Choroid plexus epithelial cell (primary cell): ENCODE results near the gene APRT.
"Not testable (repeated sequence)": the region's sequence is repeated elsewhere in the genome, so short reads cannot be mapped to it uniquely, and the experiment has no call there.

ENCODE experiments used
- DNase-seq: peaks from one replicate; pipeline ENCODE4 v3.0.0-alpha.2; 2010; ENCODE audit warnings: low read depth
- H3K4me3 ChIP-seq: 2 replicates; pipeline ENCODE4 v1.5.1; 2011; ENCODE audit warnings: low read depth, mild to moderate bottlenecking, control low read depth, low read length, moderate library complexity
- TF ChIP-seq, protein P1 (sequence below): conservative IDR thresholded peaks from 2 replicates; pipeline ENCODE4 v1.5.1; 2011; ENCODE audit warnings: low read depth, mild to moderate bottlenecking, control low read depth, inconsistent platforms, low read length, moderate library complexity

APRT gene

DNA sequence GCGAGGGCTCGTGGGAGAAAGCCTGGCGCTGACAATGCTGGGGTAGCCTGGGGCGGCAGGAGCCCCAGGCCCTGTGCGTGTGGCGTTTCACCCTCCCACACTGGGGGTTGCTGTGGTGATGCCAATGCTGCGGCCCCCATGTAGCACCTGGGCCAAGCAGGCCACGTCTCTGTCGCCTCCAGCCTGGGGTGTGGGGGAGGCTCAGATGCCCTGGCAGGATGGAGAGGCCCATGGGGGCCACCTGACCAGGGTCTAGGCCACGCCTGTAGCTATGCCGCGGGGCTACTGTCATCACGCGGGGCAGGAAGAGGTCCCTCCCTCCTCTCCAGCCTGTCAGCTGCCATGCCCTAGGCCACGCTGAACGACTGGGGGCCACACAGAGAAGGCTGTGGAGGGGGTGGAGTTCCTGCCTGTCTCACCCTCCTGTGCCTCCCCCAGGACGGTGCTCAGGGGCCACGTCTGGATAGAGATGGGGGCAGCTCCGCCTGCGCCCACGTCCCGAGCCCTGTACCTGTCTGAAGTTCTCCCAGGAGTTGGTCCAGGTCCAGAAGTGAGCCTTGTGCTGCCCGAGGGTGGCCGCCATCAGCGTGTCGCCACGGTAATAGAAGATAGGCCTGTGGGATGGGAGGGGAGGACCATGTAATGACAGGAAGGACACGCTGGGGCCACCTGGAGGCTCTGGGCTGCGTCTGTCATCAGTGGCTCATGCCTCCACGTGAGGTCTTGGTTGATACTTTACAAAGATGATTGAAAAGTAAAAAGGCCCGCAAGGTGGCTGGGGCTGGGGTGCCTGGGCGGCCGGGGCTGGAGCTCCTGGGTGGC lies 12.7 kb upstream of the APRT start:
- no peak for DNase-seq
- TF ChIP-seq, protein P1, sequence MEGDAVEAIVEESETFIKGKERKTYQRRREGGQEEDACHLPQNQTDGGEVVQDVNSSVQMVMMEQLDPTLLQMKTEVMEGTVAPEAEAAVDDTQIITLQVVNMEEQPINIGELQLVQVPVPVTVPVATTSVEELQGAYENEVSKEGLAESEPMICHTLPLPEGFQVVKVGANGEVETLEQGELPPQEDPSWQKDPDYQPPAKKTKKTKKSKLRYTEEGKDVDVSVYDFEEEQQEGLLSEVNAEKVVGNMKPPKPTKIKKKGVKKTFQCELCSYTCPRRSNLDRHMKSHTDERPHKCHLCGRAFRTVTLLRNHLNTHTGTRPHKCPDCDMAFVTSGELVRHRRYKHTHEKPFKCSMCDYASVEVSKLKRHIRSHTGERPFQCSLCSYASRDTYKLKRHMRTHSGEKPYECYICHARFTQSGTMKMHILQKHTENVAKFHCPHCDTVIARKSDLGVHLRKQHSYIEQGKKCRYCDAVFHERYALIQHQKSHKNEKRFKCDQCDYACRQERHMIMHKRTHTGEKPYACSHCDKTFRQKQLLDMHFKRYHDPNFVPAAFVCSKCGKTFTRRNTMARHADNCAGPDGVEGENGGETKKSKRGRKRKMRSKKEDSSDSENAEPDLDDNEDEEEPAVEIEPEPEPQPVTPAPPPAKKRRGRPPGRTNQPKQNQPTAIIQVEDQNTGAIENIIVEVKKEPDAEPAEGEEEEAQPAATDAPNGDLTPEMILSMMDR = no peak
- no peak overlapping the region for H3K4me3 ChIP-seq

DNA sequence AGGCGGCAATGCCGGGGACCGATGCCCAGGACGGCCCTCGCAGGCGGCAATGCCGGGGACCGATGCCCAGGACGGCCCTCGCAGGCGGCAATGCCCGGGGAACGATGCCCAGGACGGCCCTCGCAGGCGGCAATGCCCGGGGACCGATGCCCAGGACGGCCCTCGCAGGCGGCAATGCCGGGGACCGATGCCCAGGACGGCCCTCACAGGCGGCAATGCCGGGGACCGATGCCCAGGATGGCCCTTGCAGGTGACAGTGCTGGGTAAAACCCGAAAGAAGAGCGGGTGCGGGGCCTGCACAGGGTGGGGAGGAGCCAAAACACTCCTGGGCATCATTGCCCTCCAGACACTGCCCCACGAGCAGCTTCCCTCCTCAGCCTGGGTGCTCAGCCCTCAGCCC lies 11.9 kb upstream of the APRT start:
- DNase-seq, H3K4me3 ChIP-seq: not testable (repeated sequence)

DNA sequence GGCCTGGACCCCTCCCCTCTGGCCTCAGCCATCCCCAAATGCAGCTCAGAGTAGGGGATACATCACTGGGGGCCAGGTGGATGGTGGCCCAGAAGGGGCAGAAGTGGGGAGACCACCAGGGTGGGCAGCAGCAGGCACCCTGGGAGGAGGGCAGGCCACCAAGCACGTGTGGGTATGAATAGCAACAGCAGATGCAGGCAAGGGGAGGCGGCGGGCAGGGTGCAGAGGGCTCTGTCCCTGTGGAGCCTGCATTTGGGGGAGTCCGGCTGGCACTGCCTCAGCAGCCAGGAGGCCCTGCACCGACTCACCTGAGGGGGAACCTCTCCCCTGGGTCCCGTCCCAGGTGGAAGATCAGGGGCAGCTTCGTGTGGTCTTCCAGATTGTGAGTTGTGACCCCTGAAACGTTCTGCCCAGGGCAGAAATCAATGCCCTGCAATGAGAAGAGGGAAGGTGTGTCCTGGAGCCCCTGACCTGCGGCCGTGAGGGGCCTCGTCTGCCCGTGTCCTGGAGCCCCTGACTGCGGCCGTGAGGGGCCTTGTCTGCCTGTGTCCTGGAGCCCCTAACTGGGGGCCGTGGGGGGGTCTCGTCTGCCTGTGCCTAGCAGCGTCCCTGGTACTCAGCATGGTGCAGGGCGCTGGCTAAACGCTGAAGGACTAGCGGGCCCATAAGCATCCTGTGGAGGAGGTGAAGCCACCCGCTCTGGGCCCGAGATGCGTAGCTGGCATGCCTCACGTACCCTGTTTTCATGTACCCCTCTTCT lies 10.7 kb upstream of the APRT start:
- TF ChIP-seq, protein P1 = no peak
- no peak overlapping the region for H3K4me3 ChIP-seq
- DNase-seq = no peak

DNA sequence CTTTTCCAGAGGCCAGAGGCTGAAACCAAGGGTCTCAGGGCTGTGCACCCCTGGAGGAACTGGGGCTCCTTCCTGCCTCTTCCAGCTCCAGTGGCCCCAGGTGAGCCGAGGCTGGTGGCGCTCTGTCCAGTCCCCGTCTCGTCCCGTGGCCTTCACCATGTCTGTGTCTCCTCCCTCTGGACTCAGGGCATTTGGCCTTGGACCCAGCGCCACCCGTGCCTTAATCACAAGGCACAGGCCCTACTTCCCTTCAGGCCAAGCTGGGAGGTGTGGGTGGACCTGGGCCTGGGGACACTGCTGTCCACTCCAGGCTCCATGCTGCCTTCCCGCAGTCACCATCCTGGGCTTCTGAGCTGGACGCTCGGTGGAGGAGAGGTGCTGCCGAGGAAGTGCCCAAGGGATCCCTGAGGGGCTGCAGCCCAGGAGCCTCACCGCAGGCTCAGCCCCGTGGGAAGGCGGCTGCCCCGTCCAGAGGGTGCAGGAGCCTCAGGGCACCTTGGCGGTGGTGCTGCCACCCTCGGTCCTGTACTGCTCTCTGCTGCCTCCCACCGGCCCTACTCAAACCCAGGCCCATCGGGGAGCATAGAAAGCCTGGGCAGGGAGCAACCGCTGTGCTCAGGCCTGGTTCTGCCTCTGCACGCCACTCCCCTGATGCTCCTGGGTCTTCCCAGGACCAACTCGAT lies 9.6 kb upstream of the APRT start:
- DNase-seq = no peak
- TF ChIP-seq, protein P1 = no peak
- no peak overlapping the region for H3K4me3 ChIP-seq

DNA sequence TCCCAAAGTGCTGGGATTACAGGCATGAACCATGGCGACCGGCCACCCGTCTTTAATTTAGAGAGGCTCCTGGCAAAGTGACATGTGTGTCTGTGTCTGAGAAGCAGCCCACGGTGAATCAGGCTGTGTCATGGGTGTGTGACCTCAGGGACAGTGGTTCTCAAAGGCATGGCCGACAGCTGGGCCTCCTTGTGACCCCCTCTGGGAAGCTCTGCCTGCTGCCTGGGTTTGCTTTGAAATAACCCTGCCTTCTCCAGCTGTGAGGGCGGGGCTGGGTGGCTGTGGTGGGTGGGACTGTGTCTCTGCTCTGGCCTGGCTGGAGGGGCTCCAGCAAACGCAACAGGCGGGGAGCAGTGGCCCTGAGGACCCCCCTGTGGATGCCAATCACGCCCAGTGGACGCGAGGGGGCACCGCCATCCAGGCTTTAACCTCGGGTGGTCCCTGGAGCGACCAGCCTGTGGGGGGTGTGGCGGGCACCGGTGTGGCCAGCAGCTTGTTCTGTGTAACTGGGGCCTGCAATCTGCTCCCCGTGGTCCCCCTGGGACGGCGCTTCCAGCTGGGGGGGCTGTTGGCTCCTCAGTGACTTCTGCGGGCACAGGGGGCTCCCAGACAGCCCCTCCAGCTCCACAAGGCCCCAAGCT lies 8.8 kb upstream of the APRT start:
- H3K4me3 ChIP-seq = no peak overlapping the region
- DNase-seq = no peak
- TF ChIP-seq, protein P1 = no peak

DNA sequence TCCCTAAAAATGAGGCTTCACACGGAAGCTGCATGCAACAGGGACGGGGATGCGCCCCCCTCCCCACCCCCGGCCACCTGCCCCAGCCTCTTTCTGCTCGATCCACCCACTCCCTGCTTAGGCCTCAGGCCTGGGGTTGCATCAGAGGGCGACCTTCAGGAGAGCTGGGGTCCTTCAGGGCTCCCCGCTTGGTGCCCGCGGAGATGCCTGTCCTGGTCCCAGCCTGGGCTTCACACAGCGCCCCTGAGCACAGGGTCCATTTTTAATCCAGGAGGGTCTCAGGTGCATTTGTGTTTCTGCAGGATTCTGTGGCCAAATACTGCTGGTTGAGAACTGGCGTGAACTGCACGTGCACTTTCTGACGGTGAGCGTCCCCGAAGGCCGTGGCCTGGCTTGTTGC lies 7.4 kb upstream of the APRT start:
- H3K4me3 ChIP-seq = no peak overlapping the region
- TF ChIP-seq, protein P1 = no peak
- no peak for DNase-seq

DNA sequence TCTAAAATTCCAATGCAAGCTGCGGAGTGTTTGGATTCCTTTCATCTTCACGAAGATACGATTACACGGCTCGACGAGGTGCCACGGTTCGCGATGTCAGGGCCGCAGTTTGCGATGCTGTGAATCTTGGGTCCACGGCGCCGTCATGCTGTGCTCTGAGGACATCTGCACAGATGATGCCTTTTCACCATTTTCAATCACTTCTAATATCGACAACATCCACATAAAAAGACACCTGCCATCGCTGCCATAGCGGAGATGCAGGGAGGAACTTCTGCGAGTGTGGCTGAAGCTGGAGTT lies 6.8 kb upstream of the APRT start:
- no peak for DNase-seq
- no peak overlapping the region for H3K4me3 ChIP-seq
- TF ChIP-seq, protein P1 = no peak
